ENCODE measurements around the gene POLDIP2.

- TF ChIP-seq, protein P1, sequence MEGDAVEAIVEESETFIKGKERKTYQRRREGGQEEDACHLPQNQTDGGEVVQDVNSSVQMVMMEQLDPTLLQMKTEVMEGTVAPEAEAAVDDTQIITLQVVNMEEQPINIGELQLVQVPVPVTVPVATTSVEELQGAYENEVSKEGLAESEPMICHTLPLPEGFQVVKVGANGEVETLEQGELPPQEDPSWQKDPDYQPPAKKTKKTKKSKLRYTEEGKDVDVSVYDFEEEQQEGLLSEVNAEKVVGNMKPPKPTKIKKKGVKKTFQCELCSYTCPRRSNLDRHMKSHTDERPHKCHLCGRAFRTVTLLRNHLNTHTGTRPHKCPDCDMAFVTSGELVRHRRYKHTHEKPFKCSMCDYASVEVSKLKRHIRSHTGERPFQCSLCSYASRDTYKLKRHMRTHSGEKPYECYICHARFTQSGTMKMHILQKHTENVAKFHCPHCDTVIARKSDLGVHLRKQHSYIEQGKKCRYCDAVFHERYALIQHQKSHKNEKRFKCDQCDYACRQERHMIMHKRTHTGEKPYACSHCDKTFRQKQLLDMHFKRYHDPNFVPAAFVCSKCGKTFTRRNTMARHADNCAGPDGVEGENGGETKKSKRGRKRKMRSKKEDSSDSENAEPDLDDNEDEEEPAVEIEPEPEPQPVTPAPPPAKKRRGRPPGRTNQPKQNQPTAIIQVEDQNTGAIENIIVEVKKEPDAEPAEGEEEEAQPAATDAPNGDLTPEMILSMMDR (IDR thresholded peaks at IDR 0.05; ENCODE audit: insufficient read depth, low read length, poor library complexity, severe bottlenecking) = no peak
- no peak for TF ChIP-seq EZH2phosphoT487 (conservative IDR thresholded peaks at IDR 0.05; ENCODE audit: low read length)
These were observed 15.0 kb downstream of the POLDIP2 start for GRCh38 chr17:28342313-28342712.
